NCI-H2227 (cell line): Measurements from ENCODE around the gene RNF103.
"Not testable (repeated sequence)": the region's sequence is repeated elsewhere in the genome, so short reads cannot be mapped to it uniquely, and the experiment has no call there.

ENCODE experiments used
- DNase-seq: peaks from one replicate; lab custom pipeline; 2025; ENCODE audit not compliant: unreplicated experiment; lab: John Stamatoyannopoulos, UW

RNF103 gene

DNA sequence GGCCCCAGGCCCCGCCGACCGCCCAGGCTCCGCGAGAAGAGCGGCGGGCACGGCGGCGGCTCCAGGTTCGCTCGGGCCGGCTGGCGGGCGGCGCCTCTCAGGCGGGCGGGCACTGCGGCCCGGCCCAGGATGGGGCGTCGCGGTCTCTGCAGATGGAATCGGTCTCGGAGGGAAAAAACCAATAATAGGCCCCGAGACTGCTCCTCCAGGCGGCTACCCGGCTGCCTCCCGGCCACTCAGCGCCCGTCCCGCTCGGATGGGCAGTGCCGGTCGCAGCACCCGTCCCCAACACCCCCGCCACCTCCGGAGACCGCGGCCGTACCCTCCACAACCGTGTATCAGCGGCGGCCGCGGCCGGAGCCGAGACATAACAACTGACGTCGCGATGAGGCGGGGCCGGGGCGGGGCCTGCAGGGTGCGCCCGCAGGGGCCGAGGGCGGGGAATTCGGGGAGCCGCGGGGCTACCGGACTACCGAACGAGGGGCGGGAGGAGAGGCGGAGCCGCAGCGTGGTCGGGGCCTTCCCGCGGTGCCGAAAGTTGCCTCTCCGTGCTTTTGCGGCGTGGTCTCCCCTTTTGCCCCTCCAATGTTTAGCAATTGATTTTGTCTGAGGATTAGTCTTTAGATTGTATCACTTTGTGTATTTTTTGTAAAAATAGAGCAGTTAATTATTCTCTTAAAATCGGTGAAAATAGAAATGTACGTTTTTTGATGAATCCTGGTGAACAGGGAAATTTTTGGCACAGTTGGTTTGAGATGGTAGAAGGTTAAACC is at the start of gene RNF103:
Gene RNF103 (minus strand): TSS at position 372 of the 773 bp plus-strand sequence. CDS start 979 bp downstream, outside the sequence.
- peak; percentile 97 for DNase-seq

DNA sequence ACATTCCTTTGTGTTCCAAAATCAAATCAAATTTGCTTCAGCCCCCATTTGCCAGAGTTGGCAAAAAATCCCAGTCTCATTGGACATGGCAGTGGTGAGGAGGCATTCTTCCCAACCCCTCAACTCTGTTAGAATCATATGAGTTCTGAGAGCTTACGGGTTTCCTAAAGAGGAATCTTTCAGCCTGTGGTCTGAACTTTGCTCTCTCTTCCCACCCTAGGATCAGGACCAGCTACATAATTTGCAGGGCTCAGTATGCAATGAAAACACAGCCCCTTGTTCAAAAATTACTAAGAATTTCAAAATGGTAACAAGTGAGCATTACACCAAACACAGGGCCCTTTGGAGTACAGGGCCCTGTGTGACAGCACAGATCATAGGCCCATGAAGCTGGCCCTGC is 49.3 kb upstream of the RNF103 start:
- DNase-seq = no peak

- DNase-seq = no peak
Measured at GRCh38 chr2:86672027-86672545, 48.4 kb upstream of the RNF103 start.

GRCh38 chr2:86671337-86671981 is 47.8 kb upstream of the RNF103 start:
- DNase-seq = no peak

DNA sequence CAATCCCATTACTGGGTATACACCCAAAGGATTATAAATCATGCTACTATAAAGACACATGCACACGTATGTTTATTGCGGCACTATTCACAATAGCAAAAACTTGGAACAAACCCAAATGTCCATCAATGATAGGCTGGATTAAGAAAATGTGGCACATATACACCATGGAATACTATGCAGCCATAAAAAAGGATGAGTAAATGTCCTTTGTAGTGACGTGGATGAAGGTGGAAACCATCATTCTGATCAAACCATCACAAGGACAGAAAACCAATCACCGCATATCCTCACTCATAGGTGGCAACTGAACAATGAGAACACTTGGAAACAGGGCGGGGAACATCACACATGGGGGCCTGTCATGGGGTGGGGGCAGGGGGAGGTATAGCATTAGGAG is 45.7 kb upstream of the RNF103 start:
- not testable (repeated sequence) for DNase-seq

DNA sequence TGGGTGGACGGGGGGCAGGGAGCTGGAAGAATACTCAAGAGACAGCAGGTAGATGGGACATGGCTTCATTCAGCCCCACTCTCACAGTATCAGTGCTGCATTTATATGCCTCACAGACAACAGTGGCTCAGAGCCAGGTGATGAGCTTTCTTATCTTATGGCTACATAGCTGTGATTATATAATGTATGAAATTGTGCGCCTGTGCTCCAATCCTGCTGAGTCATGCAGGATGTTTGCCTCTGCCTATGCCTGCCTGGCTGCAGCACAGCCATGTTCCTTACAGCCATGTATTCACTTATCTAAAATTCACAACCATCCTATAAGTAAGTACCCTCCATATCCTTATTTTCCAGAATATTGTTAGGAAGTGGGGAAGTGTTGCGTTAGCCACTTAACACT is 37.7 kb upstream of the RNF103 start:
- no peak for DNase-seq

DNA sequence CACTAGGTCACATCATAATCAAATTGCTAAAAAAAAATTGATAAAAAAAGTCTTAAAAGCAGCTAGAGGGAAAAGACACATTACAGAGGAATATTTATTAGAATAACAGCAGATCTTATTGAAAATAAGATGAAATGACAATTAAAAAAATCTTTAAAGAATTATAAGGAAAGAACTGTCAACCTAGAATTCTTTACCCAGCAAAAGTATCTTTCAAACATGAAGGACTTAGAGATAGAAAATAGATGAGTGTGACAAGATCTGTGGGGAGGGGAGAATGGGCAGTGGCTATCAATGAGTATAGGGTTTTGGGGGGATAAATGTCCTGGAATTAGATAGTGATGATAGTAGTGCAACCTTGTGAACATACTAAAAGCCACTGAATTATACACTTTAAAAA is 26.5 kb upstream of the RNF103 start:
- DNase-seq = no peak

DNA sequence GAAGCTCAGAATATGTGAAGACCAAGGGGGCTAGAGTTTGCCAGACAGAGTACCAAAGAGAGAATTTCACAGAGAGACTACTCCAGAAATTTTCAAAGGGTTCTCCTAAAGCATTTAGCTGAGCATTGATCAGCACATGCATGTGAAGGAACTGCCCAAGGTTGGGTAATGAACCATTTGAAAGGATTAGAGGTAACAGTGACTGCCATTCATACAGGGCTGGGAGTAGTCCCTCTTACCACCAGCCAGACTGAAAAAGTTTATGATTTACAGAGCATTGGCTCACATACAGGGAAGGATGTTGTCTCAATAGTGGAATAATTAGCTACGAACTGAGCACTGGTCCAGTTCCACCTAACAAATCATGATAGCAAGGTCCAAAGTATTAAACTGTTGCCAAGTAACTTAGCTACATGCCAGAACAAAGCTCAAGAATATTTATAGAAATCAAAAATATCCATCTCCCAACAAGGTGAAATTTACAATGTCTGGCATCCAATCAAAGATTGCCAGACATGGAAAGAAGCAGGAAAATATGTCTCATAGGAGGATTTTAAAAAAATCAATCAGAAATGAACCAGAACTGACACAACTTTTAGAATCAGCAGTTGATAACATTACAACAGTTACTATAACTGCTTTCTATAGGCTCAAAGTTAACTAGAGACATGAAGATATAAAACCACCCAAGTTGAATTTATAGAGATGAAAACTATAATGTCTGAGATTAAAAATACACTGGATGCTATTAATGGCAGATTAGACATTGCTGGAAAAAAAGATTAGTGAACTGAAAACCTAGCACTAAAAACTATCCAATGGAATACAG is 25.7 kb upstream of the RNF103 start:
- no peak for DNase-seq

- DNase-seq = no peak
Measured at GRCh38 chr2:86648681-86649080, 25.0 kb upstream of the RNF103 start.

- DNase-seq = no peak
Measured at GRCh38 chr2:86646865-86647264, 23.2 kb upstream of the RNF103 start.

DNA sequence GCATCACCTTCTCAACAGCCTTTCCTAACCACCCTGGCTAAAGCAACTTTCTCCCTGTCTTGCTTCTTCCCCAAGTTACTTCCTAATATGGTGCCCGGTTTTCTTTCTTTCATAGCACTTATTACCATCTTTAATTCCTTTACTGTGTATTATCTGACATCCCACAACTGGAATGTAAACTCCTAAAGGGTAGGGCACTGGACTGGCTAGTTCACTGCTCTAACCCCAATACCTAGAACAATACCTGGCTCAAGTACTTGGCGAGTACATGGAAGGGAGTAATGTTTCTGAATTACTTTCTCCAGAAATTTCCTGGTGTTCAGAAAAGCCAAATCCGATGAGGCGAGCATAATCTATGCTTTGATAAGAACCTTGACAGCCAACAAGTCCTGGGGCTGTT is 22.7 kb upstream of the RNF103 start:
- no peak for DNase-seq

- DNase-seq = no peak
Measured at GRCh38 chr2:86645752-86646151, 22.1 kb upstream of the RNF103 start.

DNA sequence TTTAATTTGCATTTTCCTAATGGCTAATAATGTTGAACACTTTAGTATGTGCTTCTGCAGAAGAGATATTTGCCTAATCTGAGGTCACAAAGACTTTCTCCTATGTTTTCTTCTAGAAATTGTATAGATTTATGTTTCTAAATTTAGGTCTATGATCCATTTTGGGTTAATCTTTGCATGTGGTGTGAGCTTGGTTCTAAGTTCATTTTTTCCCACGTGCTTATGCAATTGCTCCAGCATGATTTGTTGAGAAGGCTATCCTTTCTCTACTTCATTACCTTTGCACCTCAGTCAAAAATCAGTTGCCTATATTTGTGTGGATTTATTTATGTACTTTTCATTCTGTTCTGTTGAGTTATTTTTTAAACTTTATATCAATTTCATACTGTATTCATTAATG is 15.0 kb upstream of the RNF103 start:
- DNase-seq = no peak

GRCh38 chr2:86636842-86637241 is 13.2 kb upstream of the RNF103 start:
- DNase-seq = no peak

DNA sequence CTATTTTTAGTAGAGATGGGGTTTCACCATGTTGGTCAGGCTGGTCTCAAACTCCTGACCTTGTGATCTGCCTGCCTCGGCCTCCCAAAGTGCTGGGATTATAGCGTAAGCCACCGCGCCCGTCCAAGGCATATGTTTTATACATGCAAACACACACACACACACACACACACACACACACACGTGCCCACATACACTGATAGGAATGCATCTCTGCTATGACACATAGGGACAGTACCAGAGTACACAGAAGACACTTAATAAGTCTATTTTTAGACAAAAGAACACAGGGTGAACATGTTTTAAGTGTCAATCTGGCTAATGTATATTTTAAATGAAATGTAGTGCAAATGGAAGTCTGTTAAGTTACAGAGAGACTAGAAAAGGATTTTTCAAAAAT is 10.7 kb upstream of the RNF103 start:
- no peak for DNase-seq

DNA sequence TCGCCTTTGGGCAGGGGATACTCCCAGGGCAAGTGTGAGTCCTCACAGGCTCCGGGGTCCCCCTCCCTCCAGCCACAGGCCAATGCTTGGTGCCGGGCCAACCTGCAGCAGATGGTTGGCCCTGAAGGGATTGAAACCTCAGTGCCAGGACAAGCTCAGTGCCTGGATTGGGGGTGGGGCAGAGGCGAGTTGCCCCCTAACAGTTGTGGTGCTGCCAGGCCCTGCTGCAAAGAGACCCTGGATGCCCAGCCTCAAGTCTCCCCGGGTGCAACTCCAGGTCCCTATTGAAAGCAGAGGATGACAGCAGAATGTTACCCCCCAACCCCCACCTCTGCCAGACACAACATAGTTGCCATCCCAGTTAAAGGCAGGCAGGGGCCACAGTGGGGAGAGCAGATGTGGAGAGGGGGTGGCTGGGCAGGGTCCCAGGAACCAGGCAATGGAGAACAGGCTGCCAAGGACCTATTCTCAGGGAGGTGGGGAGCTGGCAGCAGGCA is 9.5 kb upstream of the RNF103 start:
- DNase-seq = no peak

DNA sequence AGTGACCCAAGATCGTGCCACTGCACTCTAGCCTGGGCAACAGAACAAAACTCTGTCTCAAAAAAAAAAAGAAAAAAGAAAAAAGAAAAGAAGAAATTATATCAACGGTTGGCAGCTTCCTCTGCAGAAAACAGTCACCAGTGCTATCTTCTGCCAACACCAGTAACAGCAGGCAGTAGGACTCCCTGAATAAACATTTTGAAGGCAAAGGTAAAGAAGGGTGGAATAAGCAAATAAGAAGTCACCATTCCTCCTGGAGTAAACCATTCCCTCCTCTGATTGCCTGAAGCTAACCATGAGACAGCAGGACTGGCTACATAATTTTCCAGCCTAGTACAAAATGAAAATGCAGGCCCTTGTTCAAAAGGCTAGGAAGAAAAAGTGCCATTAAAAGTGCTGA is 9.0 kb upstream of the RNF103 start:
- no peak for DNase-seq

- peak; percentile 45 for DNase-seq
Measured at GRCh38 chr2:86631846-86632485, 8.3 kb upstream of the RNF103 start.

GRCh38 chr2:86628091-86628522 is 4.4 kb upstream of the RNF103 start:
- DNase-seq = no peak

DNA sequence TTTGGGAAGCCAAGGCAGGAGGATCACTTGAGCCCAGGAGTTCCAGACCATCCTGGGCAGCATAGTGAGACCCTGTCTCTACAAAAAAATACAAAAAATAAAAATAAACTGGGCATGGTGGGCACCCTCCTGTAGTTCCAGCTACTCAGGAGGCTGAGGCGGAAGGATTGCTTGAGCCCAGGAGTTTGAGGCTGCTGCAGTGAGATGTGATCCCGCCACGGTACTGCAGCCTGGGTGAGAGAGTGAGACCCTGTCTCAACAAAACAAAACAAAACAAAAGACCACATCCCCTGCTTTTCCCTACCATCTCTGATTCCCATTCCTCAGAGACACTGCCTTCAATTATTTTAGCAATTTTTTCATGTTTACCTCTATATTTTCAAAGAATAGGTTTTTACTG is 3.9 kb upstream of the RNF103 start:
- DNase-seq = no peak

DNA sequence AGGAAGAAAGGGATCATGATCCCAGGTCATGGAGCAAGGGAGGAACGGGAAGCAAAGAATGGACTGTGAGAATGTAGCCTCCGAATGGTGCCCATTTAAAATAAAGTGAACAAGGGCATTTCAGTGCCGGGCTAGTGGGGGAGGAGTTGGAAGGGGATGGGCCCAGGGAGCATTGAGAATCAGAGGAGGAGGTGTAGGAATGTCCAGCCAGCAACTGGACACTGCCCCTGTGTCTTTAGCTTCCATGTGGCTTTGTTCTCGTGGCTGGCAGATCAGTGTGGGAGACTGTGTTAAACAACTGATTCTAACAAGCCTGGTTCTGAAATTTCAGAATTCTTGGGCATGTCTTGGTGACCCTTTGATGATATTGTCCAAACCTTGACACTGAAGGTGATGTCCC is 1.4 kb upstream of the RNF103 start:
- DNase-seq = no peak
